K562 (cell line): Measurements from ENCODE around the gene DLGAP1. TPM values are rescaled to one million over a fixed set of nuclear protein-coding genes. Genes with fewer than 3 reads are reported as not detected.
A peak's percentile ranks its signal among the peaks of the same experiment; 100 is the strongest.

Experiments
- ATAC-seq: fragments of 200-7000 bp; cut with Tn5 transposase; 3 replicates; pipeline ENCODE4 v1.9.1; 2020; ENCODE audit warnings: moderate library complexity
- BruUV-seq: library from RNA; stranded (reverse); fragments of 400-500 nt; replicated peaks from 2 replicates; lab custom pipeline; 2021; lab: Mats Ljungman, UMichigan
- CTCF ChIA-PET: fragments of 300-600 bp; formaldehyde crosslinking; extraction: SDS; loops from one replicate; lab custom pipeline; 2021; ENCODE audit warnings: low intra/inter-chr PET ratio; lab: Yijun Ruan, JAX
- POLR2A ChIA-PET: fragments of 300-600, 350-650 bp; sonication (Branson Sonifier 250); formaldehyde crosslinking; extraction: SDS; loops from one replicate; lab custom pipeline; 2021; ENCODE audit warnings: antibody characterized with exemption, inconsistent platforms; lab: Yijun Ruan, JAX
- DNase-seq, 4 experiments: peaks; one replicate each; pipeline versions ENCODE4 v3.0.0 to v3.0.0-alpha.2; 2011 to 2018; ENCODE audit warnings: low spot score in 3 of 4, mixed read lengths in 3 of 4; ENCODE audit errors: extremely low read depth in 1 of 4
- FAIRE-seq: peaks from 2 replicates; lab custom pipeline; 2011; peaks lifted over from hg19 to GRCh38; lab: Jason Lieb, UNC
- H2AFZ ChIP-seq: 2 replicates; pipeline ENCODE4 v1.6.0; 2011; ENCODE audit warnings: low read depth, low read length, control low read depth, inconsistent platforms
- H3K27ac ChIP-seq: fragments of 200-600 bp; 3 replicates; pipeline ENCODE4 v1.8.0; 2011; ENCODE audit warnings: low read depth, mild to moderate bottlenecking, control low read depth, inconsistent platforms, low read length, moderate library complexity, mixed read lengths; ENCODE audit errors: extremely low read depth
- H3K27me3 ChIP-seq, 2 experiments: fragments of 300-600 bp in 1 of 2; 2 replicates in 1 of 2; 3 replicates in 1 of 2; pipeline versions ENCODE4 v1.6.0 to v1.8.0; 2011; ENCODE audit warnings: inconsistent platforms in 2 of 2, low read length in 2 of 2, mild to moderate bottlenecking in 1 of 2, mixed read lengths in 1 of 2, moderate library complexity in 1 of 2; ENCODE audit not compliant: control insufficient read depth in 2 of 2, insufficient read depth in 2 of 2
- H3K36me3 ChIP-seq: fragments of 300-600 bp; 3 replicates; pipeline ENCODE4 v1.8.0; 2011; ENCODE audit warnings: mild to moderate bottlenecking, low read length, inconsistent platforms; ENCODE audit not compliant: control insufficient read depth, insufficient read depth
- H3K4me1 ChIP-seq, 2 experiments: fragments of 200-600 bp in 1 of 2; replicated peaks in 1 of 2; 2 replicates in 1 of 2; 3 replicates in 1 of 2; pipeline versions ENCODE4 v1.5.1 to v1.8.0; 2011; ENCODE audit warnings: inconsistent platforms in 2 of 2, low read length in 2 of 2, mild to moderate bottlenecking in 1 of 2, mixed read lengths in 1 of 2, moderate library complexity in 1 of 2; ENCODE audit not compliant: control insufficient read depth in 2 of 2, insufficient read depth in 2 of 2
- H3K4me2 ChIP-seq: 2 replicates; pipeline ENCODE4 v1.6.1; 2011; ENCODE audit warnings: low read length, control low read depth, inconsistent platforms, mixed read lengths; ENCODE audit not compliant: insufficient read depth
- H3K4me3 ChIP-seq: fragments of 200-600 bp; sonication (generic), shearing (Covaris generic); 2 replicates; pipeline ENCODE4 v1.5.1; 2016; ENCODE audit warnings: control low read depth, inconsistent platforms
- H3K79me2 ChIP-seq: fragments of 200-600 bp; 3 replicates; pipeline ENCODE4 v1.8.0; 2011; ENCODE audit warnings: low read length, inconsistent platforms; ENCODE audit not compliant: control insufficient read depth, insufficient read depth
- H3K9ac ChIP-seq, 2 experiments: 2 replicates each; pipeline versions ENCODE4 v1.6.0 to v1.6.1; 2011; ENCODE audit warnings: low read depth in 2 of 2, low read length in 2 of 2, control low read depth in 1 of 2, inconsistent platforms in 1 of 2, mild to moderate bottlenecking in 1 of 2, mixed read lengths in 1 of 2; ENCODE audit not compliant: insufficient read depth in 1 of 2
- H3K9me1 ChIP-seq: one replicate; pipeline ENCODE4 v1.6.0; 2011; ENCODE audit warnings: inconsistent platforms, mild to moderate bottlenecking, low read length, moderate library complexity; ENCODE audit not compliant: control insufficient read depth, insufficient read depth
- H3K9me3 ChIP-seq: replicated peaks from 2 replicates; pipeline ENCODE4 v1.5.1; 2011; ENCODE audit warnings: low read depth, low read length, inconsistent platforms; ENCODE audit not compliant: control insufficient read depth, insufficient read depth
- H4K20me1 ChIP-seq: replicated peaks from 2 replicates; pipeline ENCODE4 v1.6.1; 2011; ENCODE audit warnings: low read length, inconsistent platforms, mixed read lengths; ENCODE audit not compliant: control insufficient read depth, insufficient read depth
- BRD9 ChIP-seq: fragments of 450-650 bp; IDR thresholded peaks from 2 replicates; pipeline ENCODE4 v1.6.1; 2018; ENCODE audit warnings: low read depth; ENCODE audit not compliant: partially characterized antibody
- ESRRA ChIP-seq: fragments of 450-650 bp; IDR thresholded peaks from 2 replicates; pipeline ENCODE4 v1.6.1; 2014; ENCODE audit warnings: low read depth, mild to moderate bottlenecking, moderate library complexity, borderline replicate concordance
- RBM22 ChIP-seq: fragments of 200-400 bp; formaldehyde crosslinking; IDR thresholded peaks from 2 replicates; pipeline ENCODE4 v1.6.1; 2018; ENCODE audit warnings: low read length, low read depth; ENCODE audit not compliant: poor library complexity, severe bottlenecking
- RFX5 ChIP-seq: IDR thresholded peaks from 2 replicates; pipeline ENCODE4 v1.6.1; 2011; ENCODE audit warnings: low read depth, mild to moderate bottlenecking, improper control_type of control experiment, low read length
- RNF2 ChIP-seq: sonication (generic); IDR thresholded peaks from 2 replicates; pipeline ENCODE4 v1.6.1; 2016
- TBL1XR1 ChIP-seq, 2 experiments: IDR thresholded peaks; 2 replicates each; pipeline ENCODE4 v1.6.1; 2012; ENCODE audit warnings: improper control_type of control experiment in 2 of 2, low read length in 2 of 2, mild to moderate bottlenecking in 1 of 2
- ZNF316 ChIP-seq: fragments of 450-650 bp; IDR thresholded peaks from 2 replicates; pipeline ENCODE4 v1.6.1; 2016
- ZNF778 ChIP-seq: fragments of 450-650 bp; formaldehyde crosslinking; IDR thresholded peaks from 2 replicates; pipeline ENCODE4 v1.4.0; 2020; ENCODE audit warnings: mild to moderate bottlenecking, moderate library complexity
- WGBS: fragments of 100-300 bp; shearing (Covaris generic); methylation state at CpG from one replicate; pipeline ENCODE4 v1.1.6; 2016; ENCODE audit warnings: low coverage, mixed read lengths; ENCODE audit not compliant: insufficient coverage; ENCODE audit errors: missing lambda C conversion rate; 5-methylcytosine and 5-hydroxymethylcytosine counted together
- in situ Hi-C: fragments of 300-500 bp; cut with MboI; formaldehyde crosslinking; loops from 4 replicates; pipeline ENCODE4 v1.15.0; 2018; ENCODE audit warnings: inconsistent platforms, mixed read lengths
- intact Hi-C: fragments of 100-400 bp; cut with micrococcal nuclease; formaldehyde crosslinking; loops from 2 replicates; pipeline ENCODE4 v1.14.2; 2022
- polyA plus RNA-seq, 8 experiments: library from polyadenylated mRNA; depleted of rRNA in 4 of 8; stranded (reverse) in 5 of 8; unstranded in 3 of 8; fragments of >200 nt; fragmentation: Nextera tagmentation in 2 of 8; fragmentation: Illumina TruSeq in 1 of 8; extraction: Ambion mirVana in 2 of 8; extraction: Trizol in 1 of 8; gene quantifications; 2 replicates each; pipeline versions ENCODE4 v1.2.1 to v1.2.3, GENCODE V29; 2011 to 2014; ENCODE audit warnings: inconsistent platforms in 1 of 8, missing spikeins in 1 of 8
- total RNA-seq, 7 experiments: library from RNA; depleted of rRNA in 6 of 7; stranded (reverse); fragments of >200 nt in 6 of 7; fragmentation: Illumina TruSeq in 2 of 7; extraction: Trizol in 2 of 7; gene quantifications; 2 replicates each; pipeline versions ENCODE4 v1.2.1 to v1.2.3, GENCODE V29; 2011 to 2021; ENCODE audit warnings: low replicate concordance in 1 of 7
- TF ChIP-seq, protein P1 (sequence below): sonication (generic); formaldehyde crosslinking; IDR thresholded peaks from 2 replicates; pipeline ENCODE4 v1.5.0; 2020; ENCODE audit warnings: missing genetic modification reagents
- TF ChIP-seq, protein P2 (sequence below): fragments of 250-450 bp; sonication (Bioruptor Pico); IDR thresholded peaks from 2 replicates; pipeline ENCODE4 v1.5.0; 2021
- TF ChIP-seq, protein P3 (sequence below): IDR thresholded peaks from 2 replicates; pipeline ENCODE4 v1.6.1; 2014; ENCODE audit warnings: antibody characterized with exemption

Gene DLGAP1
- total and polyA plus RNA-seq, 9 of the 15 experiments (the other 6 are each of a cell fraction or from before 2014, with no cell fraction given) = 0.04 to 0.22 (median 0.08) TPM

DNA sequence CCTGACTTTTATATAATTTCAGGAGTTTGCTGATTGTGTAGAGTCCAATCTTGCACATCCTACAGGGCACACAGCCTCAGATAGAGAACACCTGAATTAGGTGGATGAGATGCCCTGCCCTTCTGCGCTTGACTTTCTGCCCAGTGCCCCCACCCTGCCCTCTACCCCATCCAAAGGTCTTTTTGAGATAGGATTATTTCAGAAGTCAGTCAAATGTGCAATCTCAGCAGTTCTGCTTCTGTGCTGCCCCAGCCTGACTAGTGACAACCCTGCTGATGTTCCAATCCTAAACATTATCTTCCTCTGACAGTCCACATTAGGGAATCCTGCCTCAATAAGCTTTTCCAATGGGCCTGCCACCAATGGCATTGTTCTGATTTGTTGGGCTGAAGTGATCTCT is 593.6 kb downstream of the DLGAP1 start (continued):
- TF ChIP-seq BRD9 (no peak), TBL1XR1 (IDR thresholded peaks at IDR 0.05; ENCODE audit: low read length in 2 of 2) (no peak), RFX5 (no peak), ZNF778 (CRISPR knock-in tag) (no peak), ZNF316 (peak; percentile 86), ESRRA (no peak)

DNA sequence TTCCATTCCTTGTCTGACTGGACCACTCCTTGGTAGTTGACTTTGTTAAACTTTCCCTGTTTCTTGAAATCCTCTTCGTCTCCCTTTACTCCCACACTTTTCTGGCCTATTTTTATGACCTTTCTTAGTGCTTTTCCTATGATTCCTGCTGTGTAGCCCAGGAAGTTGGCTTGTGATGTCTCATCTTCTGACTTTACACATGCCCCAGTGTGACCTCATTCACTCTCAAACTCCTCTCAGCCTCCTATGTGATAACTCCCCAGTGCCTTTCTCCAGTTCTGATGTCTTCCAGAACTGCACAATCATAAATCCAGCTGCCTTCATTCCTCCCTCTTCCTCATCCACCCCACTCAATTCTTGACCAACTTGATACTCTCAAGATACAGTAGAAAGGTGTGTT is 597.6 kb downstream of the DLGAP1 start:
- Histone ChIP-seq H3K27me3 (peaks cover 0 to 4% of the 10 kb centered on the region in 2 experiments; a peak in 1 of 5 replicates), H2AFZ (no peak overlapping the region), H3K9me1 (no peaks in the 10 kb centered on the region), H4K20me1 (no peaks in the 10 kb centered on the region), H3K79me2 (no peaks in the 10 kb centered on the region), H3K4me3 (no peak overlapping the region), H3K4me2 (no peak overlapping the region), H3K9me3 (no peaks in the 10 kb centered on the region), H3K4me1 (no peaks in the 10 kb centered on the region), H3K27ac (no peak overlapping the region), H3K9ac (no peak overlapping the region), H3K36me3 (no peaks in the 10 kb centered on the region)
- ATAC-seq = no peak
- no peak for DNase-seq
- WGBS = 0% methylated on average over 1 of the region's 1 CpG
- no TSS peak for BruUV-seq
- intact Hi-C loops (no loop called here), in situ Hi-C loops (no loop called here)
- POLR2A ChIA-PET = interaction anchor here (1.0 to 2.2 kb wide), 3 partner anchors 7 to 143 kb away, joined by 3 to 4 read pairs (median 4); no protein-coding TSS in a partner anchor
- no peak for TF ChIP-seq RBM22
- TF ChIP-seq, protein P1, sequence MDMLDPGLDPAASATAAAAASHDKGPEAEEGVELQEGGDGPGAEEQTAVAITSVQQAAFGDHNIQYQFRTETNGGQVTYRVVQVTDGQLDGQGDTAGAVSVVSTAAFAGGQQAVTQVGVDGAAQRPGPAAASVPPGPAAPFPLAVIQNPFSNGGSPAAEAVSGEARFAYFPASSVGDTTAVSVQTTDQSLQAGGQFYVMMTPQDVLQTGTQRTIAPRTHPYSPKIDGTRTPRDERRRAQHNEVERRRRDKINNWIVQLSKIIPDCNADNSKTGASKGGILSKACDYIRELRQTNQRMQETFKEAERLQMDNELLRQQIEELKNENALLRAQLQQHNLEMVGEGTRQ (CRISPR knock-in tag) = no peak
- TF ChIP-seq, protein P2, sequence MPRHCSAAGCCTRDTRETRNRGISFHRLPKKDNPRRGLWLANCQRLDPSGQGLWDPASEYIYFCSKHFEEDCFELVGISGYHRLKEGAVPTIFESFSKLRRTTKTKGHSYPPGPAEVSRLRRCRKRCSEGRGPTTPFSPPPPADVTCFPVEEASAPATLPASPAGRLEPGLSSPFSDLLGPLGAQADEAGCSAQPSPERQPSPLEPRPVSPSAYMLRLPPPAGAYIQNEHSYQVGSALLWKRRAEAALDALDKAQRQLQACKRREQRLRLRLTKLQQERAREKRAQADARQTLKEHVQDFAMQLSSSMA (CRISPR knock-in tag) = no peak
- TF ChIP-seq, protein P3, sequence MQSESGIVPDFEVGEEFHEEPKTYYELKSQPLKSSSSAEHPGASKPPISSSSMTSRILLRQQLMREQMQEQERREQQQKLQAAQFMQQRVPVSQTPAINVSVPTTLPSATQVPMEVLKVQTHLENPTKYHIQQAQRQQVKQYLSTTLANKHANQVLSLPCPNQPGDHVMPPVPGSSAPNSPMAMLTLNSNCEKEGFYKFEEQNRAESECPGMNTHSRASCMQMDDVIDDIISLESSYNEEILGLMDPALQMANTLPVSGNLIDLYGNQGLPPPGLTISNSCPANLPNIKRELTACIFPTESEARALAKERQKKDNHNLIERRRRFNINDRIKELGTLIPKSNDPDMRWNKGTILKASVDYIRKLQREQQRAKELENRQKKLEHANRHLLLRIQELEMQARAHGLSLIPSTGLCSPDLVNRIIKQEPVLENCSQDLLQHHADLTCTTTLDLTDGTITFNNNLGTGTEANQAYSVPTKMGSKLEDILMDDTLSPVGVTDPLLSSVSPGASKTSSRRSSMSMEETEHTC = no peak
- TF ChIP-seq RNF2 = no peak
- FAIRE-seq = no peak
- CTCF ChIA-PET = no interaction called here
